ENCODE measurements around the gene FLYWCH2. TPM values are rescaled to one million over a fixed set of nuclear protein-coding genes. Genes with fewer than 3 reads are reported as not detected.

The FLYWCH2 gene
- total and polyA plus RNA-seq, 9 of the 15 experiments (the other 6 are each of a cell fraction or from before 2014, with no cell fraction given): 0.70 to 55.5 (median 7.6) TPM

DNA sequence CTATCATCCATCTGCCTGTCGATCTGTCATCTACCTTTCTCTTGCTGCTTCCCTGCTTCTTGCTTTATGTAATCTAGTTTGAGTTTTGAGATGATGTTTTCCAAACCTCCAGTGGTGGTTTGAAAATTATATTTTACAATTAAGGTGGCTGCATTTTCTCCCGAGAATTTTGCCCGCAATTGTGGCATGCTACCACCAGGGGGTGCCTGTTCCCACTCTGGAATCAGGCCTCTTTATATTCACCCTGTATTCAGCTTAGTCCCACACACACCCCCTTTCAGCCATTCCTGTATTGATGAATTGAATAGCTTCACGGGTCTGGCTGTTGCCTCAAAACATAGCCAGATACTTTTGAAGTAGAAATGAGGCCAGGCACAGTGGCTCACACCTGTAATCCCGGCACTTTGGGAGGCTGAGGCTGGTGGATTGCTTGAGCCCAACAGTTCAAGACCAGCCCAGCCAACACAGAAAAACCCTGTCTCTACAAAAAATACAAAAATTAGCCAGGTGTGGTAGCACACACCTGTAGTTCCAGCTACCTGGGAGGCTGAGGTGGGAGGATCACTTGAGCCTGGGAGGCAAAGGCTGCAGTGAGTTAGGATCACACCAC, 28.2 kb upstream of the FLYWCH2 start (continued):
- TF ChIP-seq, protein P1, sequence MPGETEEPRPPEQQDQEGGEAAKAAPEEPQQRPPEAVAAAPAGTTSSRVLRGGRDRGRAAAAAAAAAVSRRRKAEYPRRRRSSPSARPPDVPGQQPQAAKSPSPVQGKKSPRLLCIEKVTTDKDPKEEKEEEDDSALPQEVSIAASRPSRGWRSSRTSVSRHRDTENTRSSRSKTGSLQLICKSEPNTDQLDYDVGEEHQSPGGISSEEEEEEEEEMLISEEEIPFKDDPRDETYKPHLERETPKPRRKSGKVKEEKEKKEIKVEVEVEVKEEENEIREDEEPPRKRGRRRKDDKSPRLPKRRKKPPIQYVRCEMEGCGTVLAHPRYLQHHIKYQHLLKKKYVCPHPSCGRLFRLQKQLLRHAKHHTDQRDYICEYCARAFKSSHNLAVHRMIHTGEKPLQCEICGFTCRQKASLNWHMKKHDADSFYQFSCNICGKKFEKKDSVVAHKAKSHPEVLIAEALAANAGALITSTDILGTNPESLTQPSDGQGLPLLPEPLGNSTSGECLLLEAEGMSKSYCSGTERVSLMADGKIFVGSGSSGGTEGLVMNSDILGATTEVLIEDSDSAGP (CRISPR knock-in tag; IDR thresholded peaks at IDR 0.05): no peak
- 0 out of 2 replicates have a peak, but pooled peaks have one; percentile 55 for TF ChIP-seq TRIM28 (IDR thresholded peaks at IDR 0.05)
- TF ChIP-seq, protein P2, sequence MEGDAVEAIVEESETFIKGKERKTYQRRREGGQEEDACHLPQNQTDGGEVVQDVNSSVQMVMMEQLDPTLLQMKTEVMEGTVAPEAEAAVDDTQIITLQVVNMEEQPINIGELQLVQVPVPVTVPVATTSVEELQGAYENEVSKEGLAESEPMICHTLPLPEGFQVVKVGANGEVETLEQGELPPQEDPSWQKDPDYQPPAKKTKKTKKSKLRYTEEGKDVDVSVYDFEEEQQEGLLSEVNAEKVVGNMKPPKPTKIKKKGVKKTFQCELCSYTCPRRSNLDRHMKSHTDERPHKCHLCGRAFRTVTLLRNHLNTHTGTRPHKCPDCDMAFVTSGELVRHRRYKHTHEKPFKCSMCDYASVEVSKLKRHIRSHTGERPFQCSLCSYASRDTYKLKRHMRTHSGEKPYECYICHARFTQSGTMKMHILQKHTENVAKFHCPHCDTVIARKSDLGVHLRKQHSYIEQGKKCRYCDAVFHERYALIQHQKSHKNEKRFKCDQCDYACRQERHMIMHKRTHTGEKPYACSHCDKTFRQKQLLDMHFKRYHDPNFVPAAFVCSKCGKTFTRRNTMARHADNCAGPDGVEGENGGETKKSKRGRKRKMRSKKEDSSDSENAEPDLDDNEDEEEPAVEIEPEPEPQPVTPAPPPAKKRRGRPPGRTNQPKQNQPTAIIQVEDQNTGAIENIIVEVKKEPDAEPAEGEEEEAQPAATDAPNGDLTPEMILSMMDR (IDR thresholded peaks at IDR 0.05 in 2 of 3, conservative IDR thresholded peaks at IDR 0.05 in 1 of 3; ENCODE audit: insufficient read depth in 2 of 3, low read depth in 1 of 3, low read length in 3 of 3): peak; percentile 54 to 75 (median 68)
- no peak for TF ChIP-seq TBL1XR1 (IDR thresholded peaks at IDR 0.05; ENCODE audit: low read length in 2 of 2)
- TF ChIP-seq ZNF274 (IDR thresholded peaks at IDR 0.05; ENCODE audit: borderline replicate concordance, low read depth, low read length): no peak
- no peak for TF ChIP-seq TRIM24 (IDR thresholded peaks at IDR 0.05)
- no peak for TF ChIP-seq HSF4 (CRISPR knock-in tag; IDR thresholded peaks at IDR 0.05; ENCODE audit: borderline replicate concordance)
- TF ChIP-seq, protein P3, sequence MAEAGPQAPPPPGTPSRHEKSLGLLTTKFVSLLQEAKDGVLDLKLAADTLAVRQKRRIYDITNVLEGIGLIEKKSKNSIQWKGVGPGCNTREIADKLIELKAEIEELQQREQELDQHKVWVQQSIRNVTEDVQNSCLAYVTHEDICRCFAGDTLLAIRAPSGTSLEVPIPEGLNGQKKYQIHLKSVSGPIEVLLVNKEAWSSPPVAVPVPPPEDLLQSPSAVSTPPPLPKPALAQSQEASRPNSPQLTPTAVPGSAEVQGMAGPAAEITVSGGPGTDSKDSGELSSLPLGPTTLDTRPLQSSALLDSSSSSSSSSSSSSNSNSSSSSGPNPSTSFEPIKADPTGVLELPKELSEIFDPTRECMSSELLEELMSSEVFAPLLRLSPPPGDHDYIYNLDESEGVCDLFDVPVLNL (CRISPR knock-in tag; IDR thresholded peaks at IDR 0.05; ENCODE audit: low read depth): no peak
- TF ChIP-seq ZNF212 (CRISPR knock-in tag; IDR thresholded peaks at IDR 0.05): no peak
- TF ChIP-seq SMAD4 (CRISPR knock-in tag; conservative IDR thresholded peaks at IDR 0.05): no peak
- peak in 1 of 2 experiments; percentile 83; a peak in 2 of 3 replicates for TF ChIP-seq CBX3 (IDR thresholded peaks at IDR 0.05; ENCODE audit: borderline replicate concordance in 1 of 2, low read length in 2 of 2)
